DOHH2 (cell line): ENCODE results near the gene NAA38.

Experiments used
- CTCF ChIP-seq: fragments of 200-600 bp; sonication (generic); IDR thresholded peaks from one replicate; pipeline ENCODE4 v1.5.1; 2014; ENCODE audit warnings: antibody characterized with exemption, mild to moderate bottlenecking, low read depth, low read length; ENCODE audit not compliant: poor library complexity, severe bottlenecking
- EZH2phosphoT487 ChIP-seq: fragments of 200-600 bp; sonication (generic); IDR thresholded peaks from 2 replicates; pipeline ENCODE4 v1.6.1; 2017; ENCODE audit warnings: borderline replicate concordance, mild to moderate bottlenecking, antibody characterized with exemption, low read length, moderate library complexity, mixed read lengths

DNA sequence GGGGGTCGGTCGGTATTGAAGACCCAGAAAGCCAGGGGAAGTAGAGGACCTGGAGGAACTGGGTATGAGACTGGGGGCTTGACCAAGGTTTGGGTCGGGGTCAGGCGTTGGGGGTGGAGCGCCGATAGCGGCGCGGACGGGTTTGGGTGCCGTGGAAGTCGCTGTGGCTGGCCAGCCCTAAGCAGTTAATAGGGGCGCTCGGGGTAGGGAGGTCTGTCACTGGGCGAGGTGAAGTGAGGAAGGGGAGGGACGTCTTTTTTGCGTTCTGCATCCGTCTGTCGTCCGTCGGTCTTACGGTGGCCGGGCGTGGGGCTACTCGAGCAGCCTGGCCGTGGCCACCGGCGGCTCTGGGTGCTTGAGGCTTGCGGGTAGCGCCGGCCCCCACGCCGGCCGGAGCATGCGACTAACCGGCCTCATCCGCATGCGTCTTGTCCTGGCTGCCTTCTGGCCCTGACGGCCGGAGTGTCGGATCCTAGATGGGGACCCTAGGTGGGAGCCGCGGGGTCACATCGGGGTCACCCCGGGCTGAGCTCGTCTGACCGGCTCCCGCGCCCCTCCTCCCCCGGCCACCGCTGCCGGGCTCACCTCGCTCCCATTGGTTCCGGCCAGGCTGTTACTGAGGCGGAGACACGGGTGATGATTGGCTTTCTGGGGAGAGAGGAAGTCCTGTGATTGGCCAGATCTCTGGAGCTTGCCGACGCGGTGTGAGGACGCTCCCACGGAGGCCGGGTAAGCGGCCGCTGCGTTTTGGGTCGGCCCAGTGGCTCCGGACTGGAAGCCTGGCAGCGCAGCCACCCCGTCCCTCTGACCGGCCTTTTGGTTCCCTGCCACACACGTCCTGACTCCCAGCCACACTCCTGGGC is 12.8 kb downstream of the NAA38 start:
- TF ChIP-seq CTCF, result no peak
- no peak for TF ChIP-seq EZH2phosphoT487
